GM19328 (cell line): ENCODE measurements around the gene BUB1.
"Not testable (repeated sequence)": the region's sequence is repeated elsewhere in the genome, so short reads cannot be mapped to it uniquely, and the experiment has no call there.

ENCODE experiments used
- ATAC-seq: cut with Tn5 transposase; IDR thresholded peaks from one replicate; pipeline ENCODE4 v1.9.1; 2021; ENCODE audit warnings: mild to moderate bottlenecking, moderate library complexity; ENCODE audit not compliant: unreplicated experiment

BUB1 gene

DNA sequence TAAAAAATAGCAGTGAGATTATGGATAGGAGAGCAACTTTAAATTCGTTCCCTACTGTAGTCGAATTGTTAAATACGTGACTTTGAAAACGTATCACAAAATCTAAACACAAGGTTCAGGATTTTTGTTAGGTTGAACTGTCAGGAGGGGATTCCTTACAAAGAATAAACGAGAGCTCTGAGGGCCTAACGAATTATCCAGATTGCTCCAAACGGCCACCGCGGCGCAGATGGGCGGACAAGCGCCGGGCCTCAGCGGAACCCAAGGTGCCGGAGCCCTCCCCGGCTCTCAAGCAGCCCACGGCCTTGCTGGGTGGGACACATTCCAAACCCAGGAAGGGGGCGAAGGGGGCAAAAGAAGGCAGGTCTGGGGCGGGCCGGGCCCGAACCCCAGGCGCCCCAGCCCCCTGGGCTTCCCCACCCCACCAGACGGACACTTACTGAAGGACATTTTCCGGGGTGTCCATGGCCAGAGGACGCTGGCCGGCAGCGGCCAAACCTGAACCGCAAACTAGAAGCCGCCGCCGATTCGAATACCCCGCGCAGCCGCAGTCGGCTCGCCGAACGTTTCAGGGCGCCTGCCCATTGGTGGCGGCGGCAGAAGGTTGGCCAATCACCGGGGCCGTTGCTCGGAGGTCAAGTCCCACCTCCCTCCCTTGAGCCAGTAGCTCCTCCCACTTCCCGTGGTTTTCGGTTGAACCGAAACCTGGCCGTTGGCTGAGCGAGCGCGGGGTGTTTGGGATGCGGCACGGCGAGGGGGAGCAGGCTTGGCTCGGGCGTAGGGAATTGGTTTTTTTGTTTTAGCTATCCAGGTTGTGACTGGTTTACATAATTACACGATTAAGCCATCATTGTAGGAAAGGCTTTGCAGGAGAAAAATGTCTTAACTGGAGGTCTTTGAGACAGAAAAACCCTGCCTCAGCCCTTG lies at the start of gene BUB1:
TSS of gene BUB1 (minus strand) at position 534 of the 927 bp plus-strand sequence. CDS start at position 466, 68 bp downstream.
- ATAC-seq: peak; percentile 71

DNA sequence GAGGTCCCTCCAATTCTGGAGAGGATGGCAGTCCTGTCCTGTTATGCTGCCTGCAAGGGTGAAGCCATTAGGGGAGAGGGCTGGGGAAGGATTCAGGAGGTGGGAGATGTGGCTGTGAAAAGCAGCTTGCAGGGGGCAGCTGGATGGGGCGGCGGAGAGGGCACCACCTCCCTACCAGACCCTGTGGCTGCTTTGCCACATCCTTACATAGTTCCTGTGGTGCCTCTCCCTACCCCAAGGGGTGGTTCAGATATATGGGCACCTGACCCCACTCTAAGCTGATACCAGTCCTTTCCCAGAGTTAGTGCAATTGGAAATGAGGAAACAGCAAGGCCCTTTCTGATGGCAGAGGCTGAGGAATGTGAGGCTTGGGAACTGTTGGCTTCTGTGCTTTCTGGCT lies 48.4 kb upstream of the BUB1 start:
- no peak for ATAC-seq

DNA sequence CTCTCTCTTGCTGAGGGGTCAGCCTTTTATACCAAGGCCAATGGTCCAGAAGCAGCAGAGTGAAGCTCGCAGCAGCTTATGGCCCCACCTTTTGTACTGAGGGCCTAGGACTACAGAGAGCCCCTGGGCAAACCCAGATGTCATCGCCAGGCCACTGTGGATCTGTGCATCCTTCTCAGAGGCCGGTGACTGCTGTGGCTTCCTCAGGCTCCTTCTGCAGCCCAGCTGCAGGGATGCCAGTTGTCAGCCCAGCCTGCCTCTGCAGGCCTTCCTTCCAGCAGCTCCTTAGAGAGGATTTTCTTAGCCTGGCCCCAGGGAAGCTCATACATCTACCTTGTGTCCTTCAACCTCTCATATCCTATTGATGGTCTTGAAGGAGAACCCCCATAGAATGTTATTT lies 48.0 kb upstream of the BUB1 start:
- ATAC-seq: no peak

DNA sequence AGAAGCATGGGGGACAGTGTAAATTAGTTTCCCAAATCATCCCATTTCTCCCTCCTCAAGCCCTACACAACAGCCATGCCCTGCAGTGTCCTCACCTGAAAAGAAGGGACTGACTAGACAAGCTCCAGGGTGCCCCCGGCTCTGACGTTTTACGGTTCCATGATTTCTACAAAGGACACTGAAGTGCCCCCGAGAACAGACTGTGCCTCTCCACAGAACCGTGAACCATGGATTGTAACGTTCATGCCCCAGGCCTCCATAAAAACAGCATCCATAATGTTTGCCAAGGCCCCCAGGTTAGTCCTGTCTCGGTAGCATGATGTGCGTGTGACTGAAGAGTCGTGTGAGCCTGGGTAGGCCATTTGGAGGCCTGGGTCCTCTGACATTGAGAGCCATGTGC lies 47.5 kb upstream of the BUB1 start:
- ATAC-seq: no peak

DNA sequence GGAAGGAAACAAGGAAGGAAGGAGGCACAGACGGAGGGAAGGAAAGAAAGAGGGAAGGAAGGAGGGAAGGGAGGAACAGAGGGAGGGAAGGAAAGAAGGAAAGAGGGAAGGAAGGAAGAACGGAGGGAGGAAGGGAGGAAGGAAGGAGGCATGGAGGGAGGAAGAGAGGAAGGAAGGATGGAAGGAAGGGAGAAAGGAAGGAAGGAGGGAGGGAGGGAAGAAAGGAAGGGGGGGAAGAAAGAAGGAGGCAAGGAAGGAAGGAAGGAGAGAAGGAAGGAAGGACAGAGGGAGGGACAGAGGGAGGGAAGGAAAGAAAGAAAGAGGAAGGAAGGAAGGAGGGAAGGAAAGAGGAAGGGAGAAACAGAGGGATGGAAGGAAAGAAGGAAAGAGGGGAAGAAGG lies 47.0 kb upstream of the BUB1 start:
- no peak for ATAC-seq

DNA sequence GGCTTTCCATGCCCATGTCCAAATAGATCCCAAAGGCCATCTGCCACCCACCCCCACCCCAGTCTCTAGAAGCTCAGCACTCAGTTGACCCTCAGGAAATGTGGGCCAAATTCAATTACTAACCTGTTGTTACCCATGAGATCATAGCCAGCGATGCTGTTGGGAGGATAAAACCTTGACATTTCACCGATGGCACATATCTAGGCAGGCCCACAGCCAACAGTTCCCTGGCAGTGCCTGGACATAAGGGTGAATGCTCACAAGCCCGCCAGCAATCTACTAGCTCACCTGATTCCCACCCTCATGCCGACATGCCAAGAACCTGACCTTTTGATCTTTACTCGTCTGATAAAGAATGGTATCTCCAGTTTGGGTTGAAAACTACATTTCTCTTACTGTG lies 42.7 kb upstream of the BUB1 start:
- no peak for ATAC-seq

DNA sequence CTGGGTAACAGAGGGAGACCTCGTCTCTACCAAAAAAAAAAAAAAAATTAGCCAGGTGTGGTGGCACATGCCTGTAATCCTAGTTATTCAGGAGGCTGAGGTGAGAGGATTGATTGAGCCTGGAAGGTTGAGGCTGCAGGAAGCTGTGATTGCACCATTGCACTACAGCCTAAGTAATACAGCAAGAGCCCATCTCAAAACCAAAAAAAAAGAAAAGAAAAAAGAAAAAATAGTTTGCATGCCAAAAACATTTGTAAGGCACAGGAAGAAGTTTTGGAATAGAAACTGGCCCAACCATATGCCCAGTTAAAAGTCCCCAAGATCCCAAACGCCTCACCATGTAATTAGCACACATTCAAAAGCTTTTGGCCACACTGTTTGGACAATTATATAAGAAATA lies 41.1 kb upstream of the BUB1 start:
- ATAC-seq: no peak

DNA sequence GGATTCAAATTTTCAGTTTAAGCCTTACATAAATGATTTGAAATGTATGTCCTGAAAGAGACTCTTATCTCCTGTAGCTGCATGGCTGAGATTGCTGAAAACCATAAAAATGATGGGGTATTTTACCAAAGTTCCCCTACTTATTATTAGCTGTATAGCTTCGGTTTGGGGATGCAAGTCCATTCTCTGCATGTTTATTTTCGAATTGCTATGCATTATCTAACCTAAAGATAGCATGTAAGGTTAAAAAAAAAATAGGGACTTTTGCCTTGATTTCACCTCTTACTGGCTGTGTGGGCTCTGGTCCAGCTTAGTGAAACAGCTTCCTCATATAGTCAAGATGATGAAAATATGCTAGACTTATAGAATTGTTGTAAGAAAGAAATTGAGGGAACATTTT lies 40.5 kb upstream of the BUB1 start:
- no peak for ATAC-seq

DNA sequence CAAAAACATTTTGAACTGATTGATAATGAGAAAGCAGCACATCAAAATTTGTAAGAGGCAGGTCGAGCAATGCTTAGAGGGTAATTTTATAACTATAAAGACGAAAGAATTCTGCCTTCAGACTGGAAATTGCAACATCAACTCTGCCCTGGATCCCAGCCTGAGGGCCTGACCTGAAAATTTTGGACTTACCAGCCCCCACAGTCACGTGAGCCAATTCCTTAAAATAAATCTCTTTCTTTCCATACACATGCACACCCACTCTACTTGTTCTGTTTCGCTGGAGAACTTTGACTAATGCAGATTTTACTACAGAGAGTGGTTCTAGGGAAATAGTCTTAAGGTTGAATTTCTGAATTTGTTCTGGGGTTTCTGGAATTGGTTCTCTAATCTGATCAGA lies 39.9 kb upstream of the BUB1 start:
- no peak for ATAC-seq

DNA sequence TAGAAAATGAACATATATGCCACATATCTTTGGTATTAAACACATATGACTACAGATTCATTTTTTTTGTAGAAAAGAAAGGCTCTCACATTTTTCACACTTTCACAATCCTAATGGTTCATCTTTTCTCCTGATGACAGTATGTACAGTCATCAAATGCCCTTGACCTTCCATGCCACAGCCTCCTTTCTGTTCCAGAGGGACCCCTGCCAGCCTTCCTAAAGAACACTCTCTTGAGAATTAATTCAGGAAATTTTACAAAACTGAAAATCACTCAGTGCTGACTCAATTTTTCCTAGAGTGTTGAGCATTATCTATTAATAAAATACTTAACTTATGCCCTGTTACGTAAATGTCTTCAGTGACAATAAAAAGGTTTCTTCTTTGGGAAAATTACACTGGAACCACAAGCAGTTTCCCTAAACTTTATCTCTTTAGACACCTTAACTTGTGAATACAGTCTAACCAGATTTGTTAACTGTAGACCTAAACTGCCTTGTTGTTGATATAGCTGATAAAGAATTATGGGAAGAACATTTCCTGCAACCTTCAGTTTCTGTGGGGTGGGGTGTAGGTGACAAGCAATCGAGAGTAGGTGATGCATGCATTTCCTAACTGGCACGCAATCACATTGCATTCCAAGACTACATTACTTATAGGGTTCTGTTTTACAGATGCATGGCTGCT lies 39.2 kb upstream of the BUB1 start:
- no peak for ATAC-seq

DNA sequence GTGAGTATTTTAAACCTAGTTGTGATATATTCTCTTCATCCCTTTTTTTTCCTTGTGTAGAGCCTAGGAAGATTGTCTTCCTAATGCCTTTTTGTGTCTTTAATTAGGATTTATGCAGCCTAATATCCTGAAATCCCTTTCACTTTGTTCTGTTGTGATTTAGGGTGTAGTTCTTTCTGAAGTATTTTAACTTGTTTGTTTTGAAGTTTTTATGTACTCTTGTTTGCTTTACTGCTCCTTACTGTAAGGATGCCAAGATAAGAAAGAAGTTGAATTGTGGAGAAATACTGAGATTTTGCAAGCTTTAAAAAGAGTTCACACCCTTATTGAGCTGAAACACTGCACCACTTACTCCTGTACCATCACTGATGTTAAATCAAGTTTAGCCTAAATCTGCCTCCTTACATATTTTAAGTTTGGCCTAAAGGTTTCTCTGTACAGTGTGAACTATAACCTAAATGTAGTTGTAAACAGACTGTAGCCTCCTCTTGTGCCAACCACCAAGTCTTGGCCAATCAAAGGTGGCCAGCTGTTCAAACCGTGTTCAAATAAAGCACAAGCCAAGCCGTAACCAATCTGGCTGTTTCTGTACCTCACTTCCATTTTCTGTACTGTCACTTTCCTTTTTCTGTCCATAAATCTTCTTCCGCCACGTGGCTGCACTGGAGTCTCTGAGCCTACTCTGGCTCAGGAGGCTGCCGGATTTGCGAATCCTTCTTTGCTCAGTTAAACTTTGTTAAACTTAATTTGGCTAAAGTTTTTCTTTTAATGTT lies 36.8 kb upstream of the BUB1 start:
- ATAC-seq: no peak

DNA sequence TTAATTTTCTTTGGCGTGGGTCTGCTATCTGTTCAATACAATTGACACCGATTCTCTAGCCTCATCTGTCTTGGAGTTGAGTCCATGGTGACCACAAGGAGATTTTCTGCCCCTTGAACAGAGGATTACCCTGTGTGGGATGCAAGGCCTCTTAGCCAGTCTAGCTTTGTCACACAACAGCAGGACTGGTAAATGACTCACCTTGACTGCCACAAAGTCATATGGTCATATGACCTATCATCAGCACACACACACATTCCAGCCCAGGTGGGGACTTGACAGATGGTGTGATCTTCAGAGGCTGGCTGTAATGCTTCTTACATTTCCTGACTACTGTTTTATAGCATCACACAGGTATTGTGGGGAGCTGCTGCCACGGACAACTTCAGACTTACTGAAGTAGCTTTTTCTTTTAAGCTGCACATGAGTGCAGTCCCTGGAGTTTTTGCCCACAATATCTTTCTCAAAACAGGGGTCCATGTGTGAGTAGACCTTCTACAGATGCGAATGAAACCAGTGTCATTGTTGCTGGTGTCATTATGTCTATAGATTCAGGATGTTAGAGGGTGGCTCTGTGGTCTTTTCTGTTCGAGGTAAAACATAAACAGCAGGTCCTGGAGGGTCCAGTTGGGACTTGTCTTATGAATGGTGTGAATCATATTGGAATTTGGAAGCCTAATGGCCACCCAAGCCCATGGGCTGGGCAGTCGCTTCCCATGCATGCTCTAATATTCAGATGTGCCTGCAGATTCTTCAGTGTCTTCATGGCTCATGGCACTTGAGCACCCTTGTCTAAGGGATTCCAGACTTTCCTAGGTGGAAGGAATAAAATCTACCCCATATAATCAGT lies 35.9 kb upstream of the BUB1 start:
- no peak for ATAC-seq

DNA sequence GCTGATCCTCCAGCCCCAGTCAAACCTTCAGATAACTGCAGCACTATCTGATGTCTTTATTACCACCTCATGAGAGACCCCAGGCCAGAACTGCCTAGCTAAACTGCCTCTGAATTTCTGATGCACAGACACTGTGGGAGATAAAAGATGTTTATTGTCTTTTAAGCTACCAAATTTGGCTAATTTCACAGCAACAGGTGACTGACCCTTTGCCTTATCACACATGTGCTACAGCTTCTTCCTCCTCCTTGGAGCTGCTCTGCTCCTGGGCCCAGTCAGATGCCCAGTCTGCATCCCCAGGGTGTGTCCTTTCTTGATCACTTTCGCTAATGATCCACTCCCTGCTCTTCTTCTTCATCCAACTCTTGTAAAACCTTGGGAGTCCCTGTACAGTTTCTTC lies 34.9 kb upstream of the BUB1 start:
- ATAC-seq: no peak

DNA sequence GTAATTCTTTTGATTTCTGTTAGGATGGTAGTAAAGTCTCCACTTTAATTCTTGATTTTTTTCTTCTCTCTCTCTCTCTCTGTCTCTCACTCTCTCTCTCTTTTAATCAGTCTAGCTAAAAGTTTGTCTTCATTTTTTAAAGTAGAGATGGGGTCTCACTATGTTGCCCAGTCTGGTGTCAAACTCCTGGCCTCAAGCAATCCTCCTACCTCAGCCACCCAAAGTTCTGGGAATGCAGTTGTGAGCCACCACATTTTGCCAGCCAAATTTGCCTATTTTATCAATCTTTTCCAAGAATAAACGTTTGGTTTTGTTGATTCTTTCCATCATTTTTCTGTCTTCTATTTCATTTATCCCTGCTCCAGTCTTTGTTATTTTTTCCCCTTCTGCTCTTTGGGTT lies 30.6 kb upstream of the BUB1 start:
- ATAC-seq: no peak

DNA sequence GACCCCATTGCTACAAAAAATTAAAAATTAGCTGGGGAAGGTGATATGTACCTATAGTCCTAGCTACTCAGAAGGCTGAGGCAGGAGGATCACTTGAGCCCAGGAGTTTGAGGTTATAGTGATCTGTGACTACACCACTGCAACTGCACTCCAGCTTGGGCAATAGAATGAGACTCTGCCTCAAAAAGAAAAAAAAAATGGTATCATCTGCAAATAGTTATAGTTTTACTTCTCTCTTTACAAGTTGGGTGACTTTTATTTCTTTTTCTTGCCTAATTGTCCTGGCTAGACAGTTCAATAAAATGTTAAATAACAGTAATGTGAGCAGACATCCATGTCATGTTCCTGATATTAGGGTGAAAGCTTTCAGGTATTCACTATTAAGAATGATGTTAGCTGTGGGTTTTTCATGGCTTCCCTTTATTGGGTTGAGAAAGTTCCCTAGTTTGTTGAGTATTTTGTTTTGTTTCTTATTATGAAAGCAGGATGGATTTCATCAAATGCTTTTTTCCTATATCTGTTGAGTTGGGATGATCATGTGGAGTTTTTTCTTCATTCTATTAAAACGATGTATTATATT lies 29.6 kb upstream of the BUB1 start:
- ATAC-seq: no peak

DNA sequence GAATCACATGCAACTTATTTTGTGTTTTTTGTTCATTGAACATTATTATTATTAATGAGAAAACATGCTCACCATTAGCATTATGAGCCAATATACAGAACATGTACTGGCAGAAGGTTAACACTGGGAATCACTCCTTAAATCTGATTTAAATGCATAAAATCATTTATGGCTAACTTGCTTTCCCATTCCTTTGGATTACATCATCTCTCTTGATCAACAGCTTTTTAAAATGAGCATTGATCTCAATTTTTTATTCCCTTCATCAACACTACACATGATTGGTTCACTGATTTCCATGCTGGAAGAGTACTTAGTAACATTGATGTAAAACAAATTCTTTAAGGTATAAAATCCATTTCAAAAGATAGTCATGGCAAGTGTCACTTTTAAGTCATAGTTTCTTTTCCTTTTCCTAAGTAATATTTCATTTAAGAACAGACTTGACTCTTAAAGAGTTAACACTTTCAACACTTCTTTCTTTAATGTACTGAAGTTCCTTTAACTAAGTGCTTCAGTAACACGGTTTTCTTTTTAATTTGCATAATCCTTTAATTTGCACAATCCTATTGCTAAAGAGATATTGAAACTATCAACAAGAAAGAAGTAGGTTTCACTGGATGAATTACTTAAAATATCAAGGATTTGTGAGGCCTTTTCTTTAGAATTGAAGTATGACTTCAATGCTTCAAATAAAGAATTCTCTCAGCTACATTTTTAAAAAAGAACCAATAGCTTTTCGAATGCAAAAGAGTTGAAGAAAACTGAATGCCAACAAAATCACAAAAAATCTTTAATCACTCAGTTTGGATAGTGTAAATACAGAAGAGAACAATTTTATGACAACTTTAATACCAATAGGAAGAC lies 24.9 kb upstream of the BUB1 start:
- ATAC-seq: no peak

DNA sequence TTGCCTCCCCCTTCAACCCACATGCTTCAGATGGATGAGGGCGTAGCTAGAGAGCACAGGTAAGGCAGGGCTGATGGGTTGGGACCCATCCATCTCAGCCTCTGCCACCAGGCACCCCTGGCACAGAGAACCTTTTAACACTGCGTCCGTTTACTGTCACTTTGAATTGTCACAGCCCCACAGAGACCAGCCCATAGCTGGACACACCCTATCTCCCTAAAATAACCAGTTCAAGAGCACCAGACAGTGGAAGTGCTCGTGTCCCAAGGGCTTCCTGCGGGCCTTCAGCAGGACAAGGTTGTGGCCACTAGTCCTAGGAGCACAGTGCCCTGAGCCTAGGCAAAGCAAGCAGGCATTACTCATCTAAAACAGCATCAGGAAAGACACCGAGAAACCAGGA lies 20.4 kb upstream of the BUB1 start:
- ATAC-seq: not testable (repeated sequence)

DNA sequence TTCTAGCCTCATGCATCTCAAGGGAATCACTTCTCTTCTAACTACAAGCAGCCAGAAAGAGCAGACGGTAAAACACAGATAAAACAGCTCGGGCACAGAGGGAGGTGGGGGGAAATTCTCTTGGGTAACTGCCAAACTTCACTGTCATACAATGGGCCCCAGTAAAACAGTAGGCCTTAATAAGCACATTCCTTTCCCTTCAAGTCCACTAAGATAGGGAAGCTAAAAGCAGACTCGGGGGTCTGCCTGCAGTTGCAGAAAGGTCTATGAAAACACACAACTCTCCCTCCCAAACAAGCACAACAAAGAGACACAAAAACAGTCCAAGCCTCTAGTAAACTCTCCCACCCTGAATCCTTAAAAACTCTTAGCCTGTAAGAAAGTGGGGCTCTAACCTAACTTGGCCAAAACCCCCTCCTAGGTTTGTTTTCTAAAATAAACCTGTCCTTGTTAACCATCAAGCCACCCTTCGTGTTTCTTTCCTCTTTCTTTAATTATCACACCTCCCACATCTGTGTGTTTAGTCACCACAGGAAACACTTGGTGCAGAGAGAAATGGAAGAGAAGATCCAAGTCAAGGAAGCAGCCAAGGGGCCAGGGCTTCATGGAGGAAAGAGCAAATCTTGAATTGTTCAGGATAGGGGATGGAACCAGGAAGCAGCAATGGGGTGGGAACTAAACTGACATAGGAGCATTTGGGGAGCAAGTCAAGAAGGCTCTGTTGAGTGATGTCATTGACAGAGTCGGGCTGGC lies 17.5 kb upstream of the BUB1 start:
- not testable (repeated sequence) for ATAC-seq
